ENCODE results near the gene SLC36A1.

The SLC36A1 gene

GRCh38 chr5:151451626-151452520 is 4.5 kb downstream of the SLC36A1 start:
- no peak for DNase-seq (ENCODE audit: low spot score)

GRCh38 chr5:151454166-151454565 is 6.8 kb downstream of the SLC36A1 start:
- DNase-seq (ENCODE audit: low spot score): no peak

GRCh38 chr5:151454889-151455288 is 7.5 kb downstream of the SLC36A1 start:
- no peak for DNase-seq (ENCODE audit: low spot score)

GRCh38 chr5:151456321-151456940 is 9.0 kb downstream of the SLC36A1 start:
- DNase-seq (ENCODE audit: low spot score): no peak

- DNase-seq (ENCODE audit: low spot score): no peak
Measured at GRCh38 chr5:151458314-151458713, 10.9 kb downstream of the SLC36A1 start.

- no peak for DNase-seq (ENCODE audit: low spot score)
Measured at GRCh38 chr5:151459680-151460324, 12.4 kb downstream of the SLC36A1 start.

GRCh38 chr5:151461312-151461711 is 13.9 kb downstream of the SLC36A1 start:
- DNase-seq (ENCODE audit: low spot score): no peak

- DNase-seq (ENCODE audit: low spot score): no peak
Measured at GRCh38 chr5:151463137-151464029, 16.0 kb downstream of the SLC36A1 start.

- DNase-seq (ENCODE audit: low spot score): no peak
Measured at GRCh38 chr5:151464101-151464500, 16.7 kb downstream of the SLC36A1 start.

- DNase-seq (ENCODE audit: low spot score): no peak
Measured at GRCh38 chr5:151465476-151465875, 18.1 kb downstream of the SLC36A1 start.

GRCh38 chr5:151467576-151467975 is 20.2 kb downstream of the SLC36A1 start:
- DNase-seq (ENCODE audit: low spot score): no peak

GRCh38 chr5:151469386-151469785 is 22.0 kb downstream of the SLC36A1 start:
- DNase-seq (ENCODE audit: low spot score): no peak

- no peak for DNase-seq (ENCODE audit: low spot score)
Measured at GRCh38 chr5:151469992-151470391, 22.6 kb downstream of the SLC36A1 start.

GRCh38 chr5:151470439-151470838 is 23.0 kb downstream of the SLC36A1 start:
- DNase-seq (ENCODE audit: low spot score): no peak

- no peak for DNase-seq (ENCODE audit: low spot score)
Measured at GRCh38 chr5:151471276-151471675, 23.9 kb downstream of the SLC36A1 start.

GRCh38 chr5:151474799-151475198 is 27.4 kb downstream of the SLC36A1 start:
- no peak for DNase-seq (ENCODE audit: low spot score)

GRCh38 chr5:151475388-151475787 is 28.0 kb downstream of the SLC36A1 start:
- DNase-seq (ENCODE audit: low spot score): no peak

- DNase-seq (ENCODE audit: low spot score): no peak
Measured at GRCh38 chr5:151476016-151476415, 28.6 kb downstream of the SLC36A1 start.

GRCh38 chr5:151477101-151477500 is 29.7 kb downstream of the SLC36A1 start:
- no peak for DNase-seq (ENCODE audit: low spot score)

- DNase-seq (ENCODE audit: low spot score): no peak
Measured at GRCh38 chr5:151480384-151481293, 33.2 kb downstream of the SLC36A1 start.

GRCh38 chr5:151483176-151483575 is 35.8 kb downstream of the SLC36A1 start:
- DNase-seq (ENCODE audit: low spot score): no peak

Data from COLO829 (cell line).